OCI-LY1 (cell line): ENCODE data around the gene IFI27L1.

Source experiments
- H2AFZ ChIP-seq: fragments of 200-600 bp; sonication (generic), shearing (Covaris generic); 2 replicates; pipeline ENCODE4 v1.6.0; 2014; ENCODE audit warnings: antibody characterized with exemption, mild to moderate bottlenecking, low read length
- H3F3A ChIP-seq: fragments of 200-600 bp; sonication (generic), shearing (Covaris generic); 2 replicates; pipeline ENCODE4 v1.6.0; 2014; ENCODE audit warnings: mild to moderate bottlenecking, antibody characterized with exemption, low read length, moderate library complexity; ENCODE audit not compliant: insufficient read depth
- H3K27ac ChIP-seq: fragments of 200-600 bp; sonication (generic); 2 replicates; pipeline ENCODE4 v1.5.1; 2014; ENCODE audit warnings: low read length, mixed run types, mild to moderate bottlenecking, low read depth; ENCODE audit not compliant: poor library complexity, severe bottlenecking
- H3K27me3 ChIP-seq: fragments of 200-600 bp; sonication (generic); 2 replicates; pipeline ENCODE4 v1.6.0; 2014; ENCODE audit warnings: antibody characterized with exemption, mild to moderate bottlenecking, low read length, moderate library complexity; ENCODE audit not compliant: insufficient read depth
- H3K36me3 ChIP-seq: fragments of 200-600 bp; sonication (generic); 2 replicates; pipeline ENCODE4 v1.6.1; 2014; ENCODE audit warnings: mild to moderate bottlenecking, antibody characterized with exemption, low read length, moderate library complexity, mixed read lengths; ENCODE audit not compliant: insufficient read depth
- H3K4me1 ChIP-seq: fragments of 200-600 bp; sonication (generic); 2 replicates; pipeline ENCODE4 v1.5.1; 2014; ENCODE audit warnings: mild to moderate bottlenecking, low read length, moderate library complexity; ENCODE audit not compliant: insufficient read depth, severe bottlenecking
- H3K4me2 ChIP-seq: fragments of 200-600 bp; sonication (generic), shearing (Covaris generic); 2 replicates; pipeline ENCODE4 v1.6.1; 2014; ENCODE audit warnings: low read length
- H3K4me3 ChIP-seq: fragments of 200-600 bp; sonication (generic); 2 replicates; pipeline ENCODE4 v1.5.1; 2014; ENCODE audit warnings: low read length, low read depth, mild to moderate bottlenecking, mixed read lengths; ENCODE audit not compliant: poor library complexity, severe bottlenecking
- H3K79me2 ChIP-seq: fragments of 200-600 bp; shearing (Covaris generic); 2 replicates; pipeline ENCODE4 v1.6.1; 2016; ENCODE audit warnings: mixed run types, low read length, mixed read lengths; ENCODE audit not compliant: insufficient read depth
- H3K9ac ChIP-seq: fragments of 200-600 bp; sonication (generic), shearing (Covaris generic); 2 replicates; pipeline ENCODE4 v1.6.1; 2014; ENCODE audit warnings: mild to moderate bottlenecking, low read length, mixed read lengths
- H3K9me2 ChIP-seq: fragments of 200-600 bp; sonication (generic), shearing (Covaris generic); 2 replicates; pipeline ENCODE4 v1.6.1; 2014; ENCODE audit warnings: low read depth, mild to moderate bottlenecking, low read length, mixed read lengths
- H3K9me3 ChIP-seq: fragments of 200-600 bp; shearing (Covaris generic); 2 replicates; pipeline ENCODE4 v1.6.1; 2014; ENCODE audit warnings: low read length, mixed read lengths
- H4K20me1 ChIP-seq: fragments of 200-600 bp; sonication (generic), shearing (Covaris generic); 2 replicates; pipeline ENCODE4 v1.6.0; 2016; ENCODE audit warnings: mild to moderate bottlenecking, low read length; ENCODE audit not compliant: insufficient read depth
- CTCF ChIP-seq: fragments of 200-600 bp; sonication (generic), shearing (Covaris generic); IDR thresholded peaks from 2 replicates; pipeline ENCODE4 v1.5.1; 2017; ENCODE audit warnings: mild to moderate bottlenecking, antibody characterized with exemption, low read length, moderate library complexity, mixed read lengths
- EZH2 ChIP-seq: fragments of 200-600 bp; sonication (generic), shearing (Covaris generic); IDR thresholded peaks from 2 replicates; pipeline ENCODE4 v1.8.0; 2017; ENCODE audit warnings: borderline replicate concordance, mixed run types, mild to moderate bottlenecking, antibody characterized with exemption, low read length, moderate library complexity, mixed read lengths

IFI27L1 gene

GRCh38 chr14:94102768-94103482 lies 21.8 kb downstream of the IFI27L1 start:
- H2AFZ ChIP-seq = no peak overlapping the region
- H3K9me2 ChIP-seq = no peaks in the 10 kb centered on the region
- H4K20me1 ChIP-seq = no peaks in the 10 kb centered on the region
- no peak overlapping the region for H3K9ac ChIP-seq
- no peaks in the 10 kb centered on the region for H3K9me3 ChIP-seq
- no peaks in the 10 kb centered on the region for H3K36me3 ChIP-seq
- no peaks in the 10 kb centered on the region for H3F3A ChIP-seq
- TF ChIP-seq CTCF (no peak), EZH2 (no peak)
- H3K79me2 ChIP-seq = no peaks in the 10 kb centered on the region
- H3K27me3 ChIP-seq = no peaks in the 10 kb centered on the region
- no peaks in the 10 kb centered on the region for H3K4me1 ChIP-seq
- H3K4me2 ChIP-seq = no peak overlapping the region
- no peak overlapping the region for H3K4me3 ChIP-seq
- no peak overlapping the region for H3K27ac ChIP-seq

GRCh38 chr14:94103554-94104150 lies 22.5 kb downstream of the IFI27L1 start:
- H3K27ac ChIP-seq = no peak overlapping the region
- no peak overlapping the region for H3K9ac ChIP-seq
- no peaks in the 10 kb centered on the region for H3K9me3 ChIP-seq

GRCh38 chr14:94104731-94105130 lies 23.6 kb downstream of the IFI27L1 start:
- no peak for TF ChIP-seq EZH2
- TF ChIP-seq CTCF = no peak
- H3K4me3 ChIP-seq = no peak overlapping the region
- H3K36me3 ChIP-seq = no peaks in the 10 kb centered on the region
- H3K27ac ChIP-seq = no peak overlapping the region
- H3K9me2 ChIP-seq = no peaks in the 10 kb centered on the region
- H2AFZ ChIP-seq = no peak overlapping the region
- no peak overlapping the region for H3K4me2 ChIP-seq
- H3K27me3 ChIP-seq = no peaks in the 10 kb centered on the region
- H3F3A ChIP-seq = no peaks in the 10 kb centered on the region
- no peaks in the 10 kb centered on the region for H3K4me1 ChIP-seq
- no peak overlapping the region for H3K9ac ChIP-seq
- no peaks in the 10 kb centered on the region for H3K79me2 ChIP-seq
- no peaks in the 10 kb centered on the region for H4K20me1 ChIP-seq
- no peaks in the 10 kb centered on the region for H3K9me3 ChIP-seq

More at GRCh38 chr14:94103554-94104150, 22.5 kb downstream of the IFI27L1 start:
- no peak overlapping the region for H2AFZ ChIP-seq
- no peak for TF ChIP-seq CTCF
- no peak for TF ChIP-seq EZH2
- no peaks in the 10 kb centered on the region for H3K9me2 ChIP-seq
- H4K20me1 ChIP-seq = no peaks in the 10 kb centered on the region
- H3K4me1 ChIP-seq = no peaks in the 10 kb centered on the region
- no peak overlapping the region for H3K4me3 ChIP-seq
- no peak overlapping the region for H3K4me2 ChIP-seq
- H3K36me3 ChIP-seq = no peaks in the 10 kb centered on the region
- no peaks in the 10 kb centered on the region for H3F3A ChIP-seq
- no peaks in the 10 kb centered on the region for H3K27me3 ChIP-seq
- no peaks in the 10 kb centered on the region for H3K79me2 ChIP-seq
